Activated CD4-positive, alpha-beta memory T cell treated with anti-CD3 and anti-CD28 coated beads, Interleukin-2, amount 10 ng/mL, durations not matched to agents 7 days and 5 days (primary cell): Measurements from ENCODE around the gene KIAA0825. TPM values are rescaled to one million over a fixed set of nuclear protein-coding genes. Genes with fewer than 3 reads are reported as not detected.

Experiments used
- CTCF ChIA-PET: fragments of 350-600 bp; sonication (Branson Sonifier 250); formaldehyde crosslinking; loops from one replicate; lab custom pipeline; 2021; ENCODE audit warnings: antibody characterized with exemption, inconsistent platforms; lab: Charles Lee
- POLR2A ChIA-PET: fragments of 350-600 bp; sonication (Branson Sonifier 250); formaldehyde crosslinking; loops from one replicate; lab custom pipeline; 2021; ENCODE audit warnings: antibody characterized with exemption; lab: Charles Lee
- DNase-seq: peaks from one replicate; pipeline ENCODE4 v3.0.0-alpha.2; 2020
- H3K27ac Mint-ChIP-seq: one replicate; pipeline ENCODE4 v1.8.0; 2021; ENCODE audit warnings: mild to moderate bottlenecking, mixed read lengths
- H3K27me3 Mint-ChIP-seq: one replicate; pipeline ENCODE4 v1.8.0; 2021; ENCODE audit warnings: mixed read lengths
- H3K36me3 Mint-ChIP-seq: one replicate; pipeline ENCODE4 v1.8.0; 2021; ENCODE audit warnings: low read depth, mixed read lengths
- H3K4me1 Mint-ChIP-seq: one replicate; pipeline ENCODE4 v1.8.0; 2021; ENCODE audit warnings: mixed read lengths
- H3K4me3 Mint-ChIP-seq: one replicate; pipeline ENCODE4 v1.8.0; 2021; ENCODE audit warnings: mild to moderate bottlenecking, mixed read lengths
- H3K9me3 Mint-ChIP-seq: one replicate; pipeline ENCODE4 v1.8.0; 2021; ENCODE audit warnings: mixed read lengths
- total RNA-seq, 2 experiments: library from RNA; stranded (reverse); gene quantifications; one replicate each; pipeline ENCODE4 v1.2.3, GENCODE V29; 2021

KIAA0825 gene
- total RNA-seq, 2 experiments from 2014 or later: 1.5 to 1.7 TPM

GRCh38 chr5:94470802-94471201 lies 147.6 kb downstream of the KIAA0825 start:
- DNase-seq: no peak
- Mint-ChIP-seq H3K36me3 (no peaks in the 10 kb centered on the region), H3K4me1 (no peaks in the 10 kb centered on the region), H3K27me3 (no peaks in the 10 kb centered on the region), H3K9me3 (no peaks in the 10 kb centered on the region), H3K4me3 (no peak overlapping the region), H3K27ac (no peak overlapping the region)
- CTCF ChIA-PET: no interaction called here
- POLR2A ChIA-PET: no interaction called here

DNA sequence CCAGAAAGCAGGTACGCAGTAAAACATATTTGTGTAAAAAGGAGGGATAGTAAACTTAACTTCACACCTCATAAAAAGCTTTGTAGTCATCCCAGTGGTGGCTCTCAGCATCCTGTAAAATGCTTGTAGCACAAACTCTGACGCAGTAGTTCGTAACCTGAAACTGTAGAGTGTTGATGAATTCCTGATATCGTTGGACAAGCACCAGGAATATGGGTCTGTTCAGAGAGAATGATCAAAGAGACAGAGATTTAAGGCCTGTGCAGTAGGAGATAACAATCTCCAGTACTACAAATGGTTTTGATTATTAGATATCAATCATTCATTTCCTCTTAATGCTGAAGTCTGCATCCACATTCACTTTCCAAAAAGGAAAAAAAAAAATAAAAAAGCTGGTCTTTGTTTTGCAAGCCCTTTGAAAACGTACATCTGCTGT lies 148.5 kb downstream of the KIAA0825 start:
- Mint-ChIP-seq H3K36me3 (no peaks in the 10 kb centered on the region), H3K4me1 (no peaks in the 10 kb centered on the region), H3K27me3 (no peaks in the 10 kb centered on the region), H3K9me3 (no peaks in the 10 kb centered on the region), H3K27ac (no peak overlapping the region), H3K4me3 (no peak overlapping the region)
- DNase-seq: no peak
- ChIA-PET CTCF (no interaction called here), POLR2A (no interaction called here)

GRCh38 chr5:94467954-94468930 lies 150.2 kb downstream of the KIAA0825 start:
- no peak overlapping the region for H3K4me3 Mint-ChIP-seq
- CTCF ChIA-PET: no interaction called here
- H3K36me3 Mint-ChIP-seq: no peaks in the 10 kb centered on the region
- DNase-seq: no peak
- POLR2A ChIA-PET: no interaction called here
- H3K4me1 Mint-ChIP-seq: no peaks in the 10 kb centered on the region
- H3K9me3 Mint-ChIP-seq: no peaks in the 10 kb centered on the region
- no peaks in the 10 kb centered on the region for H3K27me3 Mint-ChIP-seq
- no peak overlapping the region for H3K27ac Mint-ChIP-seq

- no peak for DNase-seq
- Mint-ChIP-seq H3K4me1 (no peaks in the 10 kb centered on the region), H3K9me3 (no peaks in the 10 kb centered on the region), H3K36me3 (no peaks in the 10 kb centered on the region), H3K4me3 (no peak overlapping the region), H3K27ac (no peak overlapping the region), H3K27me3 (no peaks in the 10 kb centered on the region)
- ChIA-PET POLR2A (no interaction called here), CTCF (no interaction called here)
Observed at GRCh38 chr5:94467346-94467953, 151.0 kb downstream of the KIAA0825 start.

DNA sequence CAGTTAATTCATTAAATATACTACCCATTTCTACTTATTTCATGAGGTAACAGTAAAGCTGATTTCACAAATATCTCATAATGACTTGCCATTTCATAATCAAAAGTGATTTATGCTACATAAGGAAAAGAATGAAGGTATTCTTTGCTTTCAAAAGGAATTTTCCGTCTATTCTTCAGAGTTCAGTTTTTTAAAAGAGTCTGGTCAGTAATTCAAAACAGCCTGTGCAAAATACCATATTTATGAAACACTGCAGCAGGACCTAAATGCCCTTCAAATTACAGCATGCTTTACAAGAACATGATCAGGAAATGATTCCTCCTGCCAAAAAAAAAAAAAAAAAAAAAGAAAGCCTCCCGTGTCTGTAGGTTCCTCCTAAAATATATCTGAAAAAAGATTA lies 154.7 kb downstream of the KIAA0825 start:
- H3K27me3 Mint-ChIP-seq: no peaks in the 10 kb centered on the region
- H3K4me1 Mint-ChIP-seq: no peaks in the 10 kb centered on the region
- ChIA-PET CTCF (no interaction called here), POLR2A (no interaction called here)
- no peak overlapping the region for H3K27ac Mint-ChIP-seq
- no peaks in the 10 kb centered on the region for H3K9me3 Mint-ChIP-seq
- H3K36me3 Mint-ChIP-seq: no peaks in the 10 kb centered on the region
- H3K4me3 Mint-ChIP-seq: no peak overlapping the region
- no peak for DNase-seq

GRCh38 chr5:94461131-94461530 lies 157.3 kb downstream of the KIAA0825 start:
- no peak for DNase-seq

GRCh38 chr5:94459915-94460314 lies 158.5 kb downstream of the KIAA0825 start:
- Mint-ChIP-seq H3K9me3 (no peaks in the 10 kb centered on the region), H3K36me3 (no peaks in the 10 kb centered on the region), H3K27ac (no peak overlapping the region), H3K27me3 (no peaks in the 10 kb centered on the region), H3K4me3 (no peak overlapping the region), H3K4me1 (no peaks in the 10 kb centered on the region)
- POLR2A ChIA-PET: no interaction called here
- CTCF ChIA-PET: no interaction called here
- no peak for DNase-seq

More at GRCh38 chr5:94461131-94461530, 157.3 kb downstream of the KIAA0825 start:
- CTCF ChIA-PET: no interaction called here
- H3K27me3 Mint-ChIP-seq: no peaks in the 10 kb centered on the region
- H3K27ac Mint-ChIP-seq: no peak overlapping the region
- no peaks in the 10 kb centered on the region for H3K4me1 Mint-ChIP-seq
- POLR2A ChIA-PET: no interaction called here
- H3K9me3 Mint-ChIP-seq: no peaks in the 10 kb centered on the region
- no peak overlapping the region for H3K4me3 Mint-ChIP-seq
- no peaks in the 10 kb centered on the region for H3K36me3 Mint-ChIP-seq

DNA sequence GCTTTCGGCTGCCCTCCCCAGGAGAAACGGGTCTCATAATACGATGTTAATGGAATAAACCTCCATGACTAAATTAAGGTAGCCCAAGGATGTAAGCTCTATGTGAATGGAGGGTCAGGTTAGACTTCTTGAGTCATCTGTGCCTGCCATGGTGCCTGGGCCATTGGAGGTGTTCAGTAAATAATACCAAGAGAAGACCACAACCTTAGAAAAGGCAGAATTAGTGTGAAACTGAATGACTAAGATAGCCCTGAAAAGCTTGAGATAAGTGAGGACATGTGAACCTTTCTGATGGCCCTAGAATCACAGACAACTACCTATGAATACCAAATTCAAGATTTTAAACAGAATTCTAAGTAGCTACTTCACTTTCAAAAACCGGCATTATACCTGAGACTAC lies 160.6 kb downstream of the KIAA0825 start:
- no peaks in the 10 kb centered on the region for H3K9me3 Mint-ChIP-seq
- no peak overlapping the region for H3K27ac Mint-ChIP-seq
- ChIA-PET CTCF (no interaction called here), POLR2A (no interaction called here)
- no peaks in the 10 kb centered on the region for H3K4me1 Mint-ChIP-seq
- DNase-seq: no peak
- no peaks in the 10 kb centered on the region for H3K27me3 Mint-ChIP-seq
- no peak overlapping the region for H3K4me3 Mint-ChIP-seq
- no peaks in the 10 kb centered on the region for H3K36me3 Mint-ChIP-seq

DNA sequence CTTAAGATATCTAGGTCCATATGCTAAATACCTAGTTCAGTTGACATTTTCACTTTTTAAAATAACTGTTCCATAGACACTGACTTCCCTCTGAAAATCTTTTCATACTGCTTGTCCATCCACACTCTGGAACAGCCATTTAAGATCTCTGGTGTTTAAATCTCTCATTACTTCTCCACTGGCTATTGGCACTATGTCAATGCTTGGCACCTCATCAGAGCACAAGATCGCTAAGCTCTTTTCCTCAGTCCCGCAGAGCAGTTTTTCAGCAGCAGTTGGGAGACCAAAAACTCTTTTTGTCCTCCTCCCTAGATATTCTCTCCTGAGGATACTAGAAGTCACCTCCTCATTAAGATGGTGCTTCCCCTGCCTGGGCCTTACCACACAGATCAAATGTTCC lies 172.7 kb downstream of the KIAA0825 start:
- Mint-ChIP-seq H3K4me1 (no peaks in the 10 kb centered on the region), H3K27ac (no peak overlapping the region), H3K4me3 (no peak overlapping the region), H3K27me3 (no peaks in the 10 kb centered on the region), H3K36me3 (no peaks in the 10 kb centered on the region), H3K9me3 (no peaks in the 10 kb centered on the region)
- no peak for DNase-seq
- POLR2A ChIA-PET: no interaction called here
- CTCF ChIA-PET: no interaction called here

DNA sequence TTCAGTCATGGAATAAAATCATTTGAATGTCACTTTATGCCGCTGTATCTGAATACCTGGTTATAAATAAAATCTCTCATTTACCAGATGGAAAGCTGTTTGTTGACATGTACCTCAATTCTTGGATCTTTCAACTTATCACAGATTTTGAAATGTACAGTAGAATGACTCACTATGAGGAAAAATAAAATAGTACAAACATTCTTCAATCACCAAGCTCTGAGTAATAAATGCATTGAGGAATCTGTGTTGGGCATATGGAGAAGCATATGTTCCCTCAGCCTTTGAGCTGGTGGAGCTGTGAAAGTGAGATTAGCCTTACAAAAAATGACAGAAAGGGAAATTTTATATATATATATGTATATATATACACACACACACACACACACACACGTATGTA lies 175.4 kb downstream of the KIAA0825 start:
- CTCF ChIA-PET: no interaction called here
- H3K4me1 Mint-ChIP-seq: no peaks in the 10 kb centered on the region
- DNase-seq: no peak
- H3K36me3 Mint-ChIP-seq: no peaks in the 10 kb centered on the region
- H3K27ac Mint-ChIP-seq: no peak overlapping the region
- no peak overlapping the region for H3K4me3 Mint-ChIP-seq
- no peaks in the 10 kb centered on the region for H3K9me3 Mint-ChIP-seq
- POLR2A ChIA-PET: no interaction called here
- no peaks in the 10 kb centered on the region for H3K27me3 Mint-ChIP-seq

DNA sequence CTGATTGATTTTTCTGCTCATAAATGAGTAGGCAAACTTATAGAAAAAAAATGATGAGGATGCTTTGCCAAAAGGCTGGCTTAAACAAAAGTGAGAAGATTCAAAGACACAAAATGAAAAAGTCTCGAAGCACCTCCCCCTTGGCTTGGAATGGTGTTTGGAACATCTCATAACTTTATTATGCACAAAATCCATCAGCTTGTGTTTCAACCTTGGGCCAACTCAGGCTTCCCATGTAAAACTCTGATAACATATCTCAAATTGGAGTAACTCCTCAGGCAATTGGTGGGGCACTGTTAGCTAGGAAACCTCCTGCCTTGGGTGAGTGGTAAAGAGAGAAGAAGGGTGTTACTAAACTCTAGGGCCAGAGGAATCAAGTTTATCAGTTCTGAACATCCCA lies 176.3 kb downstream of the KIAA0825 start:
- H3K4me3 Mint-ChIP-seq: no peak overlapping the region
- ChIA-PET POLR2A (no interaction called here), CTCF (interaction anchor here (0.5 kb wide), 1 partner anchor 193 kb away, joined by 3 read pairs; no protein-coding TSS in a partner anchor)
- no peaks in the 10 kb centered on the region for H3K27me3 Mint-ChIP-seq
- no peak for DNase-seq
- H3K4me1 Mint-ChIP-seq: no peaks in the 10 kb centered on the region
- H3K36me3 Mint-ChIP-seq: no peaks in the 10 kb centered on the region
- H3K27ac Mint-ChIP-seq: no peak overlapping the region
- H3K9me3 Mint-ChIP-seq: no peaks in the 10 kb centered on the region

- H3K4me3 Mint-ChIP-seq: no peak overlapping the region
- no peak overlapping the region for H3K27ac Mint-ChIP-seq
- no peaks in the 10 kb centered on the region for H3K36me3 Mint-ChIP-seq
- DNase-seq: no peak
- H3K9me3 Mint-ChIP-seq: no peaks in the 10 kb centered on the region
- ChIA-PET CTCF (no interaction called here), POLR2A (no interaction called here)
- H3K27me3 Mint-ChIP-seq: no peaks in the 10 kb centered on the region
- H3K4me1 Mint-ChIP-seq: no peaks in the 10 kb centered on the region
Observed at GRCh38 chr5:94440015-94440414, 178.4 kb downstream of the KIAA0825 start.

- Mint-ChIP-seq H3K4me1 (no peaks in the 10 kb centered on the region), H3K9me3 (no peaks in the 10 kb centered on the region), H3K4me3 (no peak overlapping the region), H3K36me3 (no peaks in the 10 kb centered on the region), H3K27ac (no peak overlapping the region), H3K27me3 (no peaks in the 10 kb centered on the region)
- ChIA-PET CTCF (no interaction called here), POLR2A (no interaction called here)
- no peak for DNase-seq
Observed at GRCh38 chr5:94433397-94434163, 184.8 kb downstream of the KIAA0825 start.
